ENCODE measurements around the gene ANKRD29. TPM values are rescaled to one million over a fixed set of nuclear protein-coding genes. Genes with fewer than 3 reads are reported as not detected.
"Not testable (repeated sequence)": the region's sequence is repeated elsewhere in the genome, so short reads cannot be mapped to it uniquely, and the experiment has no call there.

The ANKRD29 gene
- total and polyA plus RNA-seq, 3 donors from 2014 or later = 9.1 to 23.5 (median 17.5) TPM

DNA sequence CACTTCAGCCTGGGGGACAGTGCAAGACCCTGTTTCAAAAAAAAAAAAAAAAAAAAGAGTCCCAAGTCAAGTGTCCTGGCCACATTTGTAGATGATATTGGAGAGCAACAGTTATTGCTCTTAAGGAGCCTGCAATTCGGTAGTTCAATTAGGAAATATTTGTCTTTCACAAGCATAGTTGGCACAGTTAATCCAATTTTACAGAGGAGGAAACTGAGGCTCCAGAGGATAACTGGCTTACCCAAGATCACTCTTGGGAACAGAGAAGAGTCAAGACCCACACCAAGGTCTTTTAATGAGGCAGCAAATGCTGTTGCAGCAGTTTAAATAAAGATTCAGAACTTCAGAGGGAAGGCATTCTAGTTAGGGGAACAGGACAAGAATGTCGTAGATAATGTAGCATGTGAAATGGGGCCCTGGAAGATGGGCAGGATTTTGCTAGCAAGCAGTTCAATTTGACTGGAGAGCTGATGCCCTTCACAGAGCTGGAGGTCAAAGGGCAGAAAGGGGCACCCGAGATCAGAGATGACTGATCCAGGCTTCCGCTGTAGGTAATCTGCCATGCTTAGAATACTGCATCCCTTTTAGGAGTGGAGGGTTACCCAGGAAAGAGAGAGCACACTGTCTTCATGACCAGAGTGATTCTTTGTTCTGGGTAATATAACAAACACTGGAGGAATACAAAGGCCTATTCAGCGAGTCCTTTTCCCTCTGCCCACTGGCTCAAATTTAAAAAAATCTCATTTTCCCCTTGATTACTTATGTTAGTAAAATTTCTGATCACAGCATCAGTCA is 79.4 kb downstream of the ANKRD29 start:
- Histone ChIP-seq H3K9me3 (no peaks in the 10 kb centered on the region), H3K4me1 (peaks cover 23% of the 10 kb centered on the region), H3K4me3 (no peak overlapping the region), H3K36me3 (ENCODE audit: low read depth, missing control alignments) (no peaks in the 10 kb centered on the region), H3K27ac (no peak overlapping the region), H3K27me3 (no peaks in the 10 kb centered on the region)
- DNase-seq = no peak
- intact Hi-C loops (cut with DNase I; ENCODE audit: low total_unique reads) = loop anchor here (5.0 kb wide), 1 partner anchor 61 kb away; no protein-coding TSS in a partner anchor
- no peak for TF ChIP-seq CTCF (IDR thresholded peaks at IDR 0.05)
- TF ChIP-seq POLR2A (IDR thresholded peaks at IDR 0.05) = no peak
- 80 to 86% methylated on average over 5 of the region's 5 CpGs for WGBS, 2 donors

DNA sequence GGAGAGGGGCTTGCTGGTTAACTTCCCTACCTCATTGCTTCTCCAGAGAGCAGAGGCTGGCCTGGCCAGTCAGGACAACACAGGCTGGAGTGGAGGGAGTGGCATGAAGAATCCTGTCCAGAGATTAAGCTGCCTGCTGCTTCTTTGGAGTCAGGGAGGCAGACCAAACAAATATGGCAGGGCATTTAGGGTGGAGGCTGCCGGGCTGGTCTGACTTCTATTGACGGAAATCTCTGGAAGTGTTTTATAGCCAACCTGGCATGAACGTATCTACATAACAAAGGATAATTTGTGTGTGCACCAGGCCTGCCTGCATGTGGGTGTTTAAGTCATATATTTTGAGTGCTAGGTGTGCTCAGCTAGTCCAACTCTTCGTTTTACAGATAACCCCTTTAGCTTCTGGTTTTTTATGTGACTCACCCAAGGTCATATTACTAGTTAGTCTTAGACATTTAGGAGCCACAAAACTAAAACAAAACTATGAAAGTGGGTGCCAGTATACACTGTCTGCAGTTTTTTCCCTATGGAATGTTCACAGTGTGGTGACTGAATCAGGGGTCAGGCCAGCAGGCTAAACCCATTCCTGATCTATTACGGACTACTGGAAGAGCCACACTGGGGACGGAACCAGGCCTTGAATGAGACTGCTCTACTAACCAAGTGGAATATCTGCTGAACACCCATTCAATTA is 81.9 kb downstream of the ANKRD29 start:
- 86 to 88% methylated on average over 6 of the region's 6 CpGs for WGBS, 2 donors
- DNase-seq = no peak
- Histone ChIP-seq H3K4me3 (no peak overlapping the region), H3K4me1 (peaks cover 23% of the 10 kb centered on the region), H3K27ac (no peak overlapping the region), H3K36me3 (ENCODE audit: low read depth, missing control alignments) (no peaks in the 10 kb centered on the region), H3K27me3 (no peaks in the 10 kb centered on the region), H3K9me3 (no peaks in the 10 kb centered on the region)
- TF ChIP-seq POLR2A (IDR thresholded peaks at IDR 0.05) (no peak), CTCF (IDR thresholded peaks at IDR 0.05) (no peak)
- intact Hi-C loops (cut with DNase I; ENCODE audit: low total_unique reads) = loop anchor here (5.0 kb wide), 1 partner anchor 59 kb away; no protein-coding TSS in a partner anchor

DNA sequence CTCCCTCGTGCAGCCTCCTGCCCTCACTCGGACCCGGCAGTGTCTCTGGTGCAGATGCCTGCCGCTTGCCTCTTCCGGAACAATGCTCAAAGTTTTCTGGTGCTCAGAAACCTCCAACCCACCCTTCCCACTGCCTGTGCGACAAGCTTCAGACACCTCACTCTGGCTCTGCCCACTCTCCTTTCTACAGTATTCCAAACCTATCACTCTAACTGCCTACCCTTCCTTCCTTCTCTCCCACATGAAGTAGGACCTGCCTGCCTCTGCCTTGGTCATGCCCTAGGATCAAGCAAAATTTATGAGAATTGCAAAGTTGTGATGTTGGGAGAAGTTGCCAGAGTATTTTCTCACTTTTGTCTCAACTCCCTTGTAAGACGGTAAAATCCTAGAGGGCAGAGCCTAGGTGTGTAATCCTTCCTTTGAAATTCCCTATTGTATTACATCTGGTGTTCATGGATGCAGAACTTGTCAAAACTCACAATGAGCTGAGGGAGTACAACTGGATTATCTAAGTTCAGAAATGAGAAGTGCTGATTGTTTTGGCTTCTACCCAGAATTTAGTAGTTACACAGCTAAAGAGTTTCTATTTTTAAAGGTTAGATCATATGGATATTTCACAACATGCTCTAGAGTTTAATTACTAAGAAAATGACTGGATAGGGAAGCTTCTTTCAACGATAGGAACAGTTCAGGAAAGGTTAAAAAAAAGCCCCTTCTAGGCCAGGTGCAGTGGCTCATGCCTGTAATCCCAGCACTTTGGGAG is 83.6 kb downstream of the ANKRD29 start:
- peaks cover 10% of the 10 kb centered on the region for H3K4me1 ChIP-seq
- H3K27me3 ChIP-seq = no peaks in the 10 kb centered on the region
- H3K27ac ChIP-seq = no peak overlapping the region
- no peak for DNase-seq
- H3K4me3 ChIP-seq = no peak overlapping the region
- no peaks in the 10 kb centered on the region for H3K36me3 ChIP-seq (ENCODE audit: low read depth, missing control alignments)
- H3K9me3 ChIP-seq = no peaks in the 10 kb centered on the region
- TF ChIP-seq POLR2A (IDR thresholded peaks at IDR 0.05) = no peak
- TF ChIP-seq CTCF (IDR thresholded peaks at IDR 0.05) = no peak
- WGBS, 2 donors = 85 to 89% methylated on average over 8 of the region's 8 CpGs
- intact Hi-C loops (cut with DNase I; ENCODE audit: low total_unique reads) = no loop called here

DNA sequence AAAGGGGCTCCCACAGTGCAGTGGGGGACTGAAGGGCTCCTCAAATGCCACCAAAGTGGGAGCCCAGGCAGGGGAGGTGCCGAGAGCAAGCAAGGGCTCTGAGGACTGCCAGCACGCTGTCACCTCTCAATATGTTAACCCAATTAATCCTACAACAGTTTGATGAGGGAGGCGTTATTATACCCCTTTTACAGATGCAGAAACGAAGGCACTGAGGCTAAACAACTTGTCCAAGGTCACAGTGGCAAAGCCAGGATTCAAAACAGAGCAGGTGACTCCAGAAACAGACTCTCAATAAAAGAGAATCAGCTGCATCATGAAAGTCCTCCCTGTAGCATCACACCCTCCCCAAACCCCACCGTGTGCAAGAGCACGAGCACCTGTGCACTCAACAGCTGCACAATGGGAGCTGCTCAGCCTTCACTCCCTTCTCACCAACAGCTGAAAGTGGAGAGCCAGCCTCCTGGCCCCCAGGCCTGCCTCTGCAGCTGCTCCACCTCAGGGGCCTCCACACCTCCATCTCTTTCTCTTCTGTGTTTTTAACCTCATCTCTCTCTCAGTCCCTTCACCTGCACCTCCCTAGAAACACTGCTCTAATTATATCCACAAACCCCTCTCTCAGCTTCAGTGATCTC is 84.5 kb downstream of the ANKRD29 start:
- Histone ChIP-seq H3K4me3 (no peak overlapping the region), H3K9me3 (no peaks in the 10 kb centered on the region)
- no peak for TF ChIP-seq CTCF (IDR thresholded peaks at IDR 0.05)

GRCh38 chr18:23577521-23577920 is 85.2 kb downstream of the ANKRD29 start:
- H3K4me3 ChIP-seq; H3K27me3 ChIP-seq; DNase-seq; intact Hi-C loops (cut with DNase I; ENCODE audit: low total_unique reads); H3K4me1 ChIP-seq; H3K27ac ChIP-seq; H3K9me3 ChIP-seq; H3K36me3 ChIP-seq (ENCODE audit: low read depth, missing control alignments): not testable (repeated sequence)
- WGBS, 2 donors = 97 to 98% methylated on average over 7 to 17 of the region's 24 CpGs

More for the DNA sequence above, 84.5 kb downstream of the ANKRD29 start:
- intact Hi-C loops (cut with DNase I; ENCODE audit: low total_unique reads) = no loop called here
- Histone ChIP-seq H3K27ac (no peak overlapping the region), H3K4me1 (peaks cover 4% of the 10 kb centered on the region), H3K36me3 (ENCODE audit: low read depth, missing control alignments) (no peaks in the 10 kb centered on the region), H3K27me3 (no peaks in the 10 kb centered on the region)
- 91 to 92% methylated on average over 5 to 6 of the region's 6 CpGs for WGBS, 2 donors
- DNase-seq = no peak

Data from testis (tissue), 3 donors.